Measurements from ENCODE around the gene FOXN3. TPM values are rescaled to one million over a fixed set of nuclear protein-coding genes. Genes with fewer than 3 reads are reported as not detected.
A peak's percentile ranks its signal among the peaks of the same experiment; 100 is the strongest.
"Not testable (repeated sequence)": the region's sequence is repeated elsewhere in the genome, so short reads cannot be mapped to it uniquely, and the experiment has no call there.

FOXN3 gene
- total and polyA plus RNA-seq, 8 donors = 43.5 to 80.7 (median 49.1) TPM

GRCh38 chr14:89252887-89253532, 164.0 kb downstream of the FOXN3 start:
- no peaks in the 10 kb centered on the region for H3K27me3 ChIP-seq
- no peak for TF ChIP-seq CTCF (IDR thresholded peaks at IDR 0.05)
- H3K36me3 ChIP-seq = peaks cover 0 to 5% of the 10 kb centered on the region in 2 donors
- H3K4me3 ChIP-seq = no peak overlapping the region
- ATAC-seq (no peak), DNase-seq (no peak)
- no peaks in the 10 kb centered on the region for H3K9me3 ChIP-seq
- intact Hi-C loops (cut with DNase I) = no loop called here
- H3K4me1 ChIP-seq = peaks cover 4 to 5% of the 10 kb centered on the region in 2 donors
- H3K27ac ChIP-seq = no peak overlapping the region

GRCh38 chr14:89251061-89251460, 166.0 kb downstream of the FOXN3 start:
- Histone ChIP-seq H3K4me1 (peaks cover 4 to 5% of the 10 kb centered on the region in 2 donors), H3K4me3 (no peak overlapping the region), H3K36me3 (peaks cover 0 to 3% of the 10 kb centered on the region in 2 donors), H3K27ac (no peak overlapping the region), H3K9me3 (no peaks in the 10 kb centered on the region), H3K27me3 (no peaks in the 10 kb centered on the region)
- DNase-seq (no peak), ATAC-seq (no peak)
- no peak for TF ChIP-seq CTCF (IDR thresholded peaks at IDR 0.05)
- intact Hi-C loops (cut with DNase I) = no loop called here

- ATAC-seq; H3K36me3 ChIP-seq; H3K27ac ChIP-seq; H3K27me3 ChIP-seq; H3K4me3 ChIP-seq; H3K9me3 ChIP-seq; H3K4me1 ChIP-seq; intact Hi-C loops (cut with DNase I); DNase-seq: not testable (repeated sequence)
Measured at GRCh38 chr14:89250655-89250975, 166.4 kb downstream of the FOXN3 start.

- no peaks in the 10 kb centered on the region for H3K27me3 ChIP-seq
- intact Hi-C loops (cut with DNase I) = no loop called here
- H3K27ac ChIP-seq = no peak overlapping the region
- no peak for ATAC-seq
- peaks cover 0 to 3% of the 10 kb centered on the region in 2 donors for H3K36me3 ChIP-seq
- H3K9me3 ChIP-seq = no peaks in the 10 kb centered on the region
- no peak for DNase-seq
- H3K4me3 ChIP-seq = no peak overlapping the region
- H3K4me1 ChIP-seq = peaks cover 4 to 5% of the 10 kb centered on the region in 2 donors
- no peak for TF ChIP-seq CTCF (IDR thresholded peaks at IDR 0.05)
Measured at GRCh38 chr14:89249972-89250654, 166.9 kb downstream of the FOXN3 start.

- ATAC-seq (peak; percentile 82), DNase-seq (no peak)
- intact Hi-C loops (cut with DNase I) = no loop called here
- no peak for TF ChIP-seq CTCF (IDR thresholded peaks at IDR 0.05)
- Histone ChIP-seq H3K27ac (no peak overlapping the region), H3K4me1 (peaks cover 4 to 5% of the 10 kb centered on the region in 2 donors), H3K4me3 (no peak overlapping the region), H3K36me3 (peaks cover 0 to 3% of the 10 kb centered on the region in 2 donors), H3K9me3 (no peaks in the 10 kb centered on the region), H3K27me3 (no peaks in the 10 kb centered on the region)
Measured at GRCh38 chr14:89249065-89249695, 167.9 kb downstream of the FOXN3 start.

All from left lung (tissue), 10 donors.